HL-60 (cell line): ENCODE results near the gene CDK8.

Experiments
- CTCF ChIP-seq: IDR thresholded peaks from one replicate; pipeline ENCODE4 v1.5.1; 2011; ENCODE audit warnings: low read length, control low read depth, inconsistent platforms; ENCODE audit not compliant: insufficient read depth
- GABPA ChIP-seq: IDR thresholded peaks from 2 replicates; pipeline ENCODE4 v1.6.1; 2012; ENCODE audit warnings: low read depth
- POLR2AphosphoS5 ChIP-seq: IDR thresholded peaks from 2 replicates; pipeline ENCODE4 v1.6.1; 2012; ENCODE audit warnings: low read depth
- REST ChIP-seq: IDR thresholded peaks from 2 replicates; pipeline ENCODE4 v1.6.1; 2012; ENCODE audit warnings: low read depth; ENCODE audit not compliant: insufficient replicate concordance
- SPI1 ChIP-seq: IDR thresholded peaks from 2 replicates; pipeline ENCODE4 v1.6.1; 2012; ENCODE audit warnings: low read depth, mild to moderate bottlenecking, borderline replicate concordance

- TF ChIP-seq CTCF (no peak), REST (no peak), SPI1 (no peak), POLR2AphosphoS5 (no peak), GABPA (no peak)
Observed at GRCh38 chr13:26400545-26400944, 146.6 kb downstream of the CDK8 start.
